GM12891 (cell line): ENCODE measurements around the gene SCG5.

Experiments used
- DNase-seq: peaks from one replicate; pipeline ENCODE4 v3.0.0; 2011; ENCODE audit warnings: low spot score; ENCODE audit not compliant: insufficient read length
- FAIRE-seq: peaks from 2 replicates; lab custom pipeline; 2011; peaks lifted over from hg19 to GRCh38; lab: Jason Lieb, UNC
- PAX5 ChIP-seq: IDR thresholded peaks from 2 replicates; pipeline ENCODE4 v1.6.1; 2011; ENCODE audit warnings: low read length, moderate library complexity, mild to moderate bottlenecking; ENCODE audit not compliant: insufficient read depth, severe bottlenecking
- POLR2A ChIP-seq: IDR thresholded peaks from 2 replicates; pipeline ENCODE4 v1.6.1; 2011; ENCODE audit warnings: low read depth, low read length, control low read depth
- POLR2AphosphoS5 ChIP-seq: IDR thresholded peaks from 2 replicates; pipeline ENCODE4 v1.6.1; 2011; ENCODE audit warnings: low read depth, low read length, control low read depth
- POU2F2 ChIP-seq: IDR thresholded peaks from 2 replicates; pipeline ENCODE4 v1.6.1; 2011; ENCODE audit warnings: low read depth, mild to moderate bottlenecking, control low read depth, low read length, moderate library complexity
- SPI1 ChIP-seq: IDR thresholded peaks from 2 replicates; pipeline ENCODE4 v1.6.1; 2011; ENCODE audit warnings: low read depth, low read length, control low read depth
- TAF1 ChIP-seq: IDR thresholded peaks from 2 replicates; pipeline ENCODE4 v1.6.1; 2011; ENCODE audit warnings: low read depth, low read length, control low read depth

Gene SCG5

GRCh38 chr15:32737304-32737703 lies 95.8 kb downstream of the SCG5 start:
- TF ChIP-seq PAX5, result no peak
- no peak for TF ChIP-seq POLR2AphosphoS5
- no peak for TF ChIP-seq TAF1
- no peak for TF ChIP-seq POLR2A
- TF ChIP-seq SPI1, result no peak
- no peak for TF ChIP-seq POU2F2
- no peak for FAIRE-seq
- no peak for DNase-seq

- DNase-seq, result no peak
- TF ChIP-seq PAX5, result no peak
- TF ChIP-seq TAF1, result no peak
- TF ChIP-seq POLR2AphosphoS5, result no peak
- TF ChIP-seq SPI1, result no peak
- no peak for TF ChIP-seq POLR2A
- TF ChIP-seq POU2F2, result no peak
- no peak for FAIRE-seq
Observed at GRCh38 chr15:32738666-32739065, 97.2 kb downstream of the SCG5 start.

DNA sequence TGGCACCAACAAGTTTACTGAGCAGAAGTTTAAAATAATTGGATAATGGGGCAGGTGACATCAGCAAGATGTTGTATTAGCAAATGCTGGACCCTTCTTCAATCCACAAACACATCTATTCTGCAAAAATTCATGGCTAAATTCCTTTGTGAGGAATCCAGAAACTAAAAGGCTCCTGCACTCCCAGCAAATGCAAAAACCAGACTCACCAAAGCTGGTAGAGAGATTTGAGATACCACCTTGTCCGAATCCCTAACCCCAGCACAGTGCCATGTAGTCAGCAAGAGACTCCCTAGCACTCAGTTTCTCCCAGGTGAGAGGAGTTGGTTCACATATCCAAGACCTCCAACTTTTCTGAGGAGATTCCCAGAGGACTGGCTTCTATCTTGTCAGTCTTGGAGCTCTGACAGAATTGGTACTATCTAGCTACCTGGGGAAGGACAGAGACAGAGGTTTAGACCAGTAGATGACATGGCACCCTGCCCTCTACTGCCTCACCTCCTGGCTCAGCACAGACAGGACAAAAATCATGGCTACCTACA lies 98.1 kb downstream of the SCG5 start:
- DNase-seq (no peak), FAIRE-seq (no peak)
- TF ChIP-seq PAX5, result no peak
- no peak for TF ChIP-seq SPI1

GRCh38 chr15:32743411-32744140 lies 102.1 kb downstream of the SCG5 start:
- no peak for FAIRE-seq
- no peak for DNase-seq
- TF ChIP-seq POLR2AphosphoS5, result no peak
- TF ChIP-seq POU2F2, result no peak
- TF ChIP-seq TAF1, result no peak
- no peak for TF ChIP-seq SPI1
- no peak for TF ChIP-seq PAX5
- TF ChIP-seq POLR2A, result no peak

- DNase-seq (no peak), FAIRE-seq (no peak)
- no peak for TF ChIP-seq POU2F2
- TF ChIP-seq POLR2AphosphoS5, result no peak
- TF ChIP-seq POLR2A, result no peak
Observed at GRCh38 chr15:32746116-32746857, 104.8 kb downstream of the SCG5 start.
